GM12878 (cell line): ENCODE data around the gene MRPL36. TPM values are rescaled to one million over a fixed set of nuclear protein-coding genes. Genes with fewer than 3 reads are reported as not detected.

Experiments used
- ASH2L ChIP-seq: fragments of 300-600, 200-600 bp; sonication (generic); IDR thresholded peaks from 2 replicates; pipeline ENCODE4 v1.6.1; 2017; ENCODE audit warnings: low read depth, mild to moderate bottlenecking, borderline replicate concordance
- EED ChIP-seq: sonication (generic); IDR thresholded peaks from 2 replicates; pipeline ENCODE4 v1.6.1; 2016; ENCODE audit warnings: antibody characterized with exemption, low read depth
- IKZF1 ChIP-seq: fragments of 450-650 bp; conservative IDR thresholded peaks from 2 replicates; pipeline ENCODE4 v1.6.1; 2017; ENCODE audit warnings: antibody characterized with exemption, mild to moderate bottlenecking
- JUNB ChIP-seq: IDR thresholded peaks from 2 replicates; pipeline ENCODE4 v1.6.1; 2016; ENCODE audit warnings: antibody characterized with exemption, mild to moderate bottlenecking
- KLF5 ChIP-seq: fragments of 450-650 bp; IDR thresholded peaks from 2 replicates; pipeline ENCODE4 v1.6.1; 2014; ENCODE audit warnings: mild to moderate bottlenecking; ENCODE audit not compliant: partially characterized antibody
- MEF2A ChIP-seq: IDR thresholded peaks from 2 replicates; pipeline ENCODE4 v1.6.1; 2011; ENCODE audit warnings: low read depth, mild to moderate bottlenecking, low read length, moderate library complexity; ENCODE audit not compliant: insufficient read depth
- PAX8 ChIP-seq: fragments of 450-650 bp; IDR thresholded peaks from 2 replicates; pipeline ENCODE4 v1.6.1; 2017; ENCODE audit warnings: mild to moderate bottlenecking, moderate library complexity
- SMC3 ChIP-seq: IDR thresholded peaks from 2 replicates; pipeline ENCODE4 v1.6.1; 2011; ENCODE audit warnings: low read length, improper control_type of control experiment, borderline replicate concordance
- SPI1 ChIP-seq: IDR thresholded peaks from 2 replicates; pipeline ENCODE4 v1.6.1; 2011; ENCODE audit warnings: low read depth, mild to moderate bottlenecking, low read length, moderate library complexity, borderline replicate concordance; ENCODE audit not compliant: insufficient read depth
- SREBF2 ChIP-seq: IDR thresholded peaks from 2 replicates; pipeline ENCODE4 v1.6.1; 2012; ENCODE audit warnings: mild to moderate bottlenecking, low read length
- TCF3 ChIP-seq: IDR thresholded peaks from 2 replicates; pipeline ENCODE4 v1.6.1; 2012; ENCODE audit warnings: low read depth, mild to moderate bottlenecking, low read length, borderline replicate concordance; ENCODE audit not compliant: insufficient read depth
- WRNIP1 ChIP-seq: IDR thresholded peaks from 2 replicates; pipeline ENCODE4 v1.6.1; 2011; ENCODE audit warnings: low read depth, low read length, improper control_type of control experiment, borderline replicate concordance
- ZNF217 ChIP-seq: fragments of 450-650 bp; IDR thresholded peaks from 2 replicates; pipeline ENCODE4 v1.6.1; 2017; ENCODE audit warnings: antibody characterized with exemption, mild to moderate bottlenecking
- polyA plus RNA-seq, 11 experiments: library from polyadenylated mRNA; depleted of rRNA in 4 of 11; unstranded in 6 of 11; stranded (reverse) in 5 of 11; fragments of >200 nt; fragmentation: Nextera tagmentation in 4 of 11; fragmentation: Illumina TruSeq in 1 of 11; extraction: Ambion mirVana in 4 of 11; extraction: Trizol in 1 of 11; gene quantifications; 1 replicate in 1 of 11; 2 replicates in 10 of 11; pipeline versions ENCODE4 v1.2.1 to v1.2.3, GENCODE V29; 2011 to 2016; ENCODE audit warnings: inconsistent platforms in 2 of 11, missing spikeins in 2 of 11, low read depth in 1 of 11
- total RNA-seq, 4 experiments: library from RNA; depleted of rRNA in 3 of 4; stranded (reverse); fragments of >200 nt in 3 of 4; fragmentation: Illumina TruSeq in 1 of 4; extraction: Trizol in 1 of 4; gene quantifications; 2 replicates each; pipeline versions ENCODE4 v1.2.1 to v1.2.3, GENCODE V29; 2013 to 2021
- TF ChIP-seq, protein P1 (sequence below): fragments of 450-650 bp; IDR thresholded peaks from 2 replicates; pipeline ENCODE4 v1.6.1; 2018; ENCODE audit warnings: mild to moderate bottlenecking, low read depth, moderate library complexity; ENCODE audit not compliant: partially characterized antibody
- TF ChIP-seq, protein P2 (sequence below): IDR thresholded peaks from 2 replicates; pipeline ENCODE4 v1.6.1; 2012; ENCODE audit warnings: mild to moderate bottlenecking, low read depth, low read length
- TF ChIP-seq, protein P3 (sequence below): fragments of 450-650 bp; IDR thresholded peaks from 2 replicates; pipeline ENCODE4 v1.6.1; 2016; ENCODE audit warnings: mild to moderate bottlenecking

Gene MRPL36
- total and polyA plus RNA-seq, 10 of the 15 experiments (the other 5 are each of a cell fraction or from before 2014, with no cell fraction given), result 89.2 to 559 (median 152) TPM

DNA sequence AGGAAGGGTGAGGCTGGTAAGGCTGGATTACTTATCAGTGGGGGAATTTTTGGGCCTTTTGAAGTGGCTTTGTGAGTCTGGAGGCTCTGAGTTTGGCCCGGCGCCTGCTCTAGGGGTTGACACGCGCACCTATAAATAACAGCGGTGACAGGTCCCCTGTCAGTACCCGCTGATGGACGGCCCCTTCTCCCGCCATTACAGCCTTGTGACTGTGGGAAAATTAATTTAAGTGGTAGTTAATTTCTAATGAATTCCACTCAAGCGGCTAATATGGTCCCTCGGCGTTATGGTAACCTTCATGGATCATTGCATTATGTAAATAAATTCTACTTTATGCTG is 16.5 kb downstream of the MRPL36 start (continued):
- TF ChIP-seq EED (peak; percentile 68), SREBF2 (no peak), WRNIP1 (no peak), JUNB (peak; percentile 40; the same call in 1 of the 2 replicates), IKZF1 (peak; percentile 87), SPI1 (no peak), KLF5 (peak; percentile 55), ASH2L (no peak), TCF3 (no peak), SMC3 (no peak), MEF2A (peak; percentile 91), ZNF217 (0 out of 2 replicates have a peak, but pooled peaks have one; percentile 16), PAX8 (no peak)
- TF ChIP-seq, protein P1, sequence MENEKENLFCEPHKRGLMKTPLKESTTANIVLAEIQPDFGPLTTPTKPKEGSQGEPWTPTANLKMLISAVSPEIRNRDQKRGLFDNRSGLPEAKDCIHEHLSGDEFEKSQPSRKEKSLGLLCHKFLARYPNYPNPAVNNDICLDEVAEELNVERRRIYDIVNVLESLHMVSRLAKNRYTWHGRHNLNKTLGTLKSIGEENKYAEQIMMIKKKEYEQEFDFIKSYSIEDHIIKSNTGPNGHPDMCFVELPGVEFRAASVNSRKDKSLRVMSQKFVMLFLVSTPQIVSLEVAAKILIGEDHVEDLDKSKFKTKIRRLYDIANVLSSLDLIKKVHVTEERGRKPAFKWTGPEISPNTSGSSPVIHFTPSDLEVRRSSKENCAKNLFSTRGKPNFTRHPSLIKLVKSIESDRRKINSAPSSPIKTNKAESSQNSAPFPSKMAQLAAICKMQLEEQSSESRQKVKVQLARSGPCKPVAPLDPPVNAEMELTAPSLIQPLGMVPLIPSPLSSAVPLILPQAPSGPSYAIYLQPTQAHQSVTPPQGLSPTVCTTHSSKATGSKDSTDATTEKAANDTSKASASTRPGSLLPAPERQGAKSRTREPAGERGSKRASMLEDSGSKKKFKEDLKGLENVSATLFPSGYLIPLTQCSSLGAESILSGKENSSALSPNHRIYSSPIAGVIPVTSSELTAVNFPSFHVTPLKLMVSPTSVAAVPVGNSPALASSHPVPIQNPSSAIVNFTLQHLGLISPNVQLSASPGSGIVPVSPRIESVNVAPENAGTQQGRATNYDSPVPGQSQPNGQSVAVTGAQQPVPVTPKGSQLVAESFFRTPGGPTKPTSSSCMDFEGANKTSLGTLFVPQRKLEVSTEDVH, result peak; percentile 93
- TF ChIP-seq, protein P2, sequence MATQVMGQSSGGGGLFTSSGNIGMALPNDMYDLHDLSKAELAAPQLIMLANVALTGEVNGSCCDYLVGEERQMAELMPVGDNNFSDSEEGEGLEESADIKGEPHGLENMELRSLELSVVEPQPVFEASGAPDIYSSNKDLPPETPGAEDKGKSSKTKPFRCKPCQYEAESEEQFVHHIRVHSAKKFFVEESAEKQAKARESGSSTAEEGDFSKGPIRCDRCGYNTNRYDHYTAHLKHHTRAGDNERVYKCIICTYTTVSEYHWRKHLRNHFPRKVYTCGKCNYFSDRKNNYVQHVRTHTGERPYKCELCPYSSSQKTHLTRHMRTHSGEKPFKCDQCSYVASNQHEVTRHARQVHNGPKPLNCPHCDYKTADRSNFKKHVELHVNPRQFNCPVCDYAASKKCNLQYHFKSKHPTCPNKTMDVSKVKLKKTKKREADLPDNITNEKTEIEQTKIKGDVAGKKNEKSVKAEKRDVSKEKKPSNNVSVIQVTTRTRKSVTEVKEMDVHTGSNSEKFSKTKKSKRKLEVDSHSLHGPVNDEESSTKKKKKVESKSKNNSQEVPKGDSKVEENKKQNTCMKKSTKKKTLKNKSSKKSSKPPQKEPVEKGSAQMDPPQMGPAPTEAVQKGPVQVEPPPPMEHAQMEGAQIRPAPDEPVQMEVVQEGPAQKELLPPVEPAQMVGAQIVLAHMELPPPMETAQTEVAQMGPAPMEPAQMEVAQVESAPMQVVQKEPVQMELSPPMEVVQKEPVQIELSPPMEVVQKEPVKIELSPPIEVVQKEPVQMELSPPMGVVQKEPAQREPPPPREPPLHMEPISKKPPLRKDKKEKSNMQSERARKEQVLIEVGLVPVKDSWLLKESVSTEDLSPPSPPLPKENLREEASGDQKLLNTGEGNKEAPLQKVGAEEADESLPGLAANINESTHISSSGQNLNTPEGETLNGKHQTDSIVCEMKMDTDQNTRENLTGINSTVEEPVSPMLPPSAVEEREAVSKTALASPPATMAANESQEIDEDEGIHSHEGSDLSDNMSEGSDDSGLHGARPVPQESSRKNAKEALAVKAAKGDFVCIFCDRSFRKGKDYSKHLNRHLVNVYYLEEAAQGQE, result no peak
- TF ChIP-seq, protein P3, sequence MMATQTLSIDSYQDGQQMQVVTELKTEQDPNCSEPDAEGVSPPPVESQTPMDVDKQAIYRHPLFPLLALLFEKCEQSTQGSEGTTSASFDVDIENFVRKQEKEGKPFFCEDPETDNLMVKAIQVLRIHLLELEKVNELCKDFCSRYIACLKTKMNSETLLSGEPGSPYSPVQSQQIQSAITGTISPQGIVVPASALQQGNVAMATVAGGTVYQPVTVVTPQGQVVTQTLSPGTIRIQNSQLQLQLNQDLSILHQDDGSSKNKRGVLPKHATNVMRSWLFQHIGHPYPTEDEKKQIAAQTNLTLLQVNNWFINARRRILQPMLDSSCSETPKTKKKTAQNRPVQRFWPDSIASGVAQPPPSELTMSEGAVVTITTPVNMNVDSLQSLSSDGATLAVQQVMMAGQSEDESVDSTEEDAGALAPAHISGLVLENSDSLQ, result peak; percentile 96
- TF ChIP-seq, all 136 proteins: peak for 47
